H1 (cell line): ENCODE measurements around the gene MSI2.

Experiments
- CTCF ChIP-seq, 3 experiments: IDR thresholded peaks; 1 replicate in 2 of 3; 2 replicates in 1 of 3; pipeline versions ENCODE4 v1.5.1 to v1.6.1; 2011; ENCODE audit warnings: low read length in 3 of 3, mild to moderate bottlenecking in 3 of 3, inconsistent platforms in 2 of 3, low read depth in 1 of 3, moderate library complexity in 1 of 3; ENCODE audit not compliant: insufficient read depth in 1 of 3; ENCODE audit errors: control extremely low read depth in 1 of 3
- MAFK ChIP-seq: IDR thresholded peaks from 2 replicates; pipeline ENCODE4 v1.6.1; 2012; ENCODE audit warnings: low read depth, mild to moderate bottlenecking, improper control_type of control experiment, low read length
- PHF8 ChIP-seq: fragments of 200-600 bp; sonication (generic); conservative IDR thresholded peaks from 2 replicates; pipeline ENCODE4 v1.7.1; 2012; ENCODE audit warnings: low read depth, mild to moderate bottlenecking, inconsistent platforms, low read length, moderate library complexity
- POLR2AphosphoS5 ChIP-seq: IDR thresholded peaks from 2 replicates; pipeline ENCODE4 v1.6.1; 2011; ENCODE audit warnings: low read depth, low read length
- RAD21 ChIP-seq, 2 experiments: IDR thresholded peaks in 1 of 2; conservative IDR thresholded peaks in 1 of 2; 2 replicates each; pipeline ENCODE4 v1.6.1; 2011; ENCODE audit warnings: low read depth in 2 of 2, low read length in 2 of 2, improper control_type of control experiment in 1 of 2, inconsistent platforms in 1 of 2, mild to moderate bottlenecking in 1 of 2, moderate library complexity in 1 of 2
- TF ChIP-seq, protein P1 (sequence below): IDR thresholded peaks from 2 replicates; pipeline ENCODE4 v1.6.1; 2012; ENCODE audit warnings: inconsistent platforms

GRCh38 chr17:57357830-57358430 lies 101.6 kb downstream of the MSI2 start:
- TF ChIP-seq CTCF (IDR thresholded peaks at IDR 0.05; ENCODE audit: control extremely low read depth in 1 of 3, insufficient read depth in 1 of 3, low read depth in 1 of 3, low read length in 3 of 3): no peak
- TF ChIP-seq, protein P1, sequence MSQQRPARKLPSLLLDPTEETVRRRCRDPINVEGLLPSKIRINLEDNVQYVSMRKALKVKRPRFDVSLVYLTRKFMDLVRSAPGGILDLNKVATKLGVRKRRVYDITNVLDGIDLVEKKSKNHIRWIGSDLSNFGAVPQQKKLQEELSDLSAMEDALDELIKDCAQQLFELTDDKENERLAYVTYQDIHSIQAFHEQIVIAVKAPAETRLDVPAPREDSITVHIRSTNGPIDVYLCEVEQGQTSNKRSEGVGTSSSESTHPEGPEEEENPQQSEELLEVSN: no peak
- TF ChIP-seq MAFK: no peak
- no peak for TF ChIP-seq RAD21 (IDR thresholded peaks at IDR 0.05 in 1 of 2, conservative IDR thresholded peaks at IDR 0.05 in 1 of 2; ENCODE audit: low read depth in 2 of 2, low read length in 2 of 2)
- TF ChIP-seq PHF8: no peak
- TF ChIP-seq POLR2AphosphoS5: no peak
